HG03280 (cell line): ENCODE data around the gene CBY1.
A peak's percentile ranks its signal among the peaks of the same experiment; 100 is the strongest.

Experiments used
- ATAC-seq: cut with Tn5 transposase; IDR thresholded peaks from one replicate; pipeline ENCODE4 v1.9.1; 2021; ENCODE audit warnings: mild to moderate bottlenecking, moderate library complexity; ENCODE audit not compliant: unreplicated experiment

The CBY1 gene

DNA sequence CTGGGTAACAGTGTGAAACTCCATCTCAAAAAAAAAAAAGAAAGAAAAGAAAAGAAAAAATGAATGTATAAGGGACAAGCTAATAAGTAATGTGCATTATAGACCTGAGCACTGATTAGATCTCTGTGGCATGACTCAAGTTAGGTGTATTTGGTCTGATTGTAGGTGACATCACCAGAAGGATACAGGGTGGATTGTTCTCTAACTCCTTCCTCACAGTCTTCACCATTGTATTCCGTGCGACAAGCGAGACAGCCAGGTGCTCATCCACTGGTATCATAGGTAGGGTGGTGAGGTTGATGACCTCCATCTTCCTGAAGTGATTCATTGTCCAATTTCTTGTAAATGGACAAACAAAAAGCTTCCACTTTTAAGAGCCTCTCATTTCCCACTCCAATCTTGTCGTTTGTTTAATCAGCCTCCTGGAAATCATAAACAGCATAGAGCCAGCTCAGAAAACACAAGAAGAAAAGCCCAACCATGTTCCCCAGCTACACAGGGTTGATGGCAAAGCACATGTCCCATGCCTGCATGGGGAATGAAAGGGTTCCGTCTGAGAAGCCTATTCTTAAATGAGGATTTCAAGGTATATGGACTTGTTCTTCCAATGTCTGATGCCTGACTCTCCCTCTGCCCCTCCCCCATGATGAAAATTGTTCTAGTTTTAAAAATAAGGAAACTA lies 6.5 kb upstream of the CBY1 start:
- ATAC-seq = no peak

DNA sequence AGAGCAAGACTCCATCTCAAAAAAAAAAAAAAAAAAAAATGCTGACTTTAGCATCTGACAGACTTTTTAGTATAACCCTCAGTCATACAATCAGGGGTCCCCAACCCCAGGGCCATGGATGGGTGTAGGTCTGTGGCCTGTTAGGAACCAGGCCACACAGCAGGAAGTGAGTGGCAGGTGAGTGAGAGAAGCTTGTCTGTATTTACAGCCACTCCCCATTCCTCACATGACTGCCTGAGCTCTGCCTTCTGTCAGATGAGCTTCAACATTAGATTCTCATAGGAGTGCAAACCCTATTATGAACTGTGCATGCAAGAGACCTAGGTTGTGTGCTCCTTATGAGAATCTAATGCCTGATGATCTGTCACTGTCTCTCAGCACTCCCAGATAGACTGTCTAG lies 3.6 kb upstream of the CBY1 start:
- no peak for ATAC-seq

DNA sequence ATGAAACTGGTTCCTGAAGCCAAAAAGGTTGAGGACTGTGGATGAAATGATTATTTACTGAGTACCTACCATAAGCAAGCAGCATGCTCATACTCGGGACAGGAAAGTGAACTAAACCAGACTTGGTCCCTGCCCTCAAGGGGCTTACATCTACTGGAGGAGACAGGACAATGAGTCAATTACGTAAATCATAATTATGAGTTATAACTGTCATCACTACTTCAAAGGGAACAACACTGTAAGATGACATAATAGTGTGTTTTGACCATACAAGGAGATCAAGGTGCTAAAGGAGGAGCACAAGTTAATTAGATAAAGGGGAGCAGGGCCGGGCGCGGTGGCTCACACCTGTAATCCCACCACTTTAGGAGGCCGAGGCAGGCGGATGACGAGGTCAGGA lies 2.7 kb upstream of the CBY1 start:
- no peak for ATAC-seq

DNA sequence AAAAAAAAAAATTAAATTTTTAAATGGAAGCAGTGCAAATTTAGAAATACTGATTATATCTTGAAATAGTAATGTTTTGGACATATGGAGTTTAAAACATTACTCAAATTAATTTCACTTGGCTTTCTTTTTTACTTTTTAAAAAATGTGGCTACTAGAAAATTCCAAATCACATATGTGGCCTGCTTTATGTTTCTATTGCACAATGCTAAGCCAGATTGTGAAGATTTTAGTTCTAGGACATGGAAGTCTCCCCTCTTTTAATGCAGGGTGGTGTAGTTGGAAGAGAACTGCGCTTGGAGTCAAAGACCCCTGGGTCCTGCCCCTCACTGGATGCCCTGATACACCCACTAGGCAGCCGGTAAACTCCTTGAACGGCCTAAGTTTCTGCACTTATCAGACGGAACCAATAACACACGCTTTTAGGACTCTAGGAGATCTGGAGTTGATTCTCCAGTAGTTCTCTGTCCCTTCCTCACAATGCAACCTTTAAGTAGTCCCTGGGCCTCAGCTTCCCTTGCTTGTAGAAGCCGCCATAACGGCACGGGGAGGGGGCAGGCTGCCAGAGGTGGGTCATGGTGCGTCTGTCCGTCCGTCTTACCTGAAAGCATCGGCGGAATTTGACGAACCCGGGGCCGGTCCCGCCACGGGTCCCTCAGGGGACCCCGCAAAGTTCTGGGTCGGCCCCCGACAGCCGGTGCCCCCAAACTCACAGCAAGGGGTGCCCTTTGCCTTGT lies 751 bp upstream of the CBY1 start:
- ATAC-seq = no peak

DNA sequence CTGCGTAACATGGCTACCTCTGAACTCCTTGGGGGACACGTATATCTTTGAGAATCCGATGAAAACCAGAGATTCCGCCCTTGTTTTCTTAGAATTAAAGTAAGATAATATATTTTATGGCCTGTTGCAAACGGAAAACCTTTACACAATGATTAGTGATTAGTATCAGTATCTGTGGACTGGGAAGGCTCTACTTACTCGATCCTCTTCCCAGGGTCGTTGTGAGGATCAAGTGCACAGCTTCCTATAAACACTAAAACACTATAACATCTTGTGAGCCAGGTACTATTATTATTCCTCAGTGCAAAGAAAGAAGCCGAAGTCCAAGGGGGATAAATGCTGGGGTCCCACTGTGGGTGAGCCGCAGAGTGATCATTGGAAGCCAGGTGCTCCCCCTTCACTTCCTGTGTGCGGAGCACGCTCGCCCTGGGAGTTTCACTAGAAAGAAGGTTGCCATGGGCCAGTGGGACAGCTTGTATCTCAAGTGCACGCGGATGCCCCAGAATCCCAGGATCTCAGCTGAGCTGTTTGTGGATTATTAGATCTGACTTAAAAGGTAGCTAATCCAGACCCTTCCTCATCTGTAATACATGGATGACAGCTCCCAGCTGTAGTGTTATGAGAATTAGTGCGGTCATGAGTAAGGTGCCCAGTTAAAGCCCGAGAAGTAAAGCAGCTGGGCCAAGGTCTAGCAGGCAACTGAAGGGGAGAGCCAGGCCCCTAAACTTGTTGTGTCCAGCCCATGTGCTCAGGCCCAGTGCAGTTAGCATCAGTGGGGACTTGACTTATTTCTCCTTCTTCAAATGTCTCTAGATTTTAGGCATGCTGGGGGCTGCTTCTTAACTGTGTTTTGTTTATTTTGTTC lies 839 bp downstream of the CBY1 start:
- ATAC-seq = no peak

DNA sequence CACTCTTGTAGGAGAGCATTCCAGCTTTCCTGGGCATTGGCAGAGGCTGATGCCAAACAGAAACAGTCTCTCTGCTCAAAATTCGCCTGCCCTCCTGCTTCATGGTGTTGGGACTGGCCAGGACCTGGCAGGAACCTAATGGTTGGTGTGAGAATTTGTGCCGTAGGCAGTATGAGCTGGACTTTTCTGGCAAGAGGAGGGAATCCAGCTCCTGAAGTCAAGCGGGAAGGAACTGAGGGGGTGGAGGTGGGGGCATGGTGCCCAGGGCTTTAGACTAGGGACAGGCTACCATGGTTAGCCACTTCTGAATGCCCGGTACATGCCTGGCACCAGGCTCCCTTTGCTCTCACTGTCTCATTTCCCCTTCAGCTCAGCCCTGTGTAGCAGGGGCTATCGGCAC lies 18.4 kb downstream of the CBY1 start:
- no peak for ATAC-seq

DNA sequence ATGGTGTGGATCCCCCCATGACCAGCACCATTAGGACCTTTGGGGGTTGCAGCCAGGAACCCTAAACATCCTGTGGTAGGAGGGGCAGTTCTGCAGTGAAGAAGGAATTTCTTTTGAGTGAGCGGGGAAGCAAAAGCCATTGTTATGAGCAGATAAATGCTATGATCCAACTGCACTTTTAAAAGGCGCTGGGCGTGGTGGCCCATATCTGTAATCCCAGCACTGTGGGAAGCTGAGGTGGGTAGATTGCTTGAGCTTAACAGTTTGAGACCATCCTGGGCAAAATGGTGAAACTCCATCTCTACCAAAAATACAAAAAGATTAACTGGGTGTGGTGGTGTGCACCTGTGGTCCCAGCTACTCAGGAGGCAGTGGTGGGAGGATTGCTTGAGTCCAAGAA lies 19.4 kb downstream of the CBY1 start:
- no peak for ATAC-seq

DNA sequence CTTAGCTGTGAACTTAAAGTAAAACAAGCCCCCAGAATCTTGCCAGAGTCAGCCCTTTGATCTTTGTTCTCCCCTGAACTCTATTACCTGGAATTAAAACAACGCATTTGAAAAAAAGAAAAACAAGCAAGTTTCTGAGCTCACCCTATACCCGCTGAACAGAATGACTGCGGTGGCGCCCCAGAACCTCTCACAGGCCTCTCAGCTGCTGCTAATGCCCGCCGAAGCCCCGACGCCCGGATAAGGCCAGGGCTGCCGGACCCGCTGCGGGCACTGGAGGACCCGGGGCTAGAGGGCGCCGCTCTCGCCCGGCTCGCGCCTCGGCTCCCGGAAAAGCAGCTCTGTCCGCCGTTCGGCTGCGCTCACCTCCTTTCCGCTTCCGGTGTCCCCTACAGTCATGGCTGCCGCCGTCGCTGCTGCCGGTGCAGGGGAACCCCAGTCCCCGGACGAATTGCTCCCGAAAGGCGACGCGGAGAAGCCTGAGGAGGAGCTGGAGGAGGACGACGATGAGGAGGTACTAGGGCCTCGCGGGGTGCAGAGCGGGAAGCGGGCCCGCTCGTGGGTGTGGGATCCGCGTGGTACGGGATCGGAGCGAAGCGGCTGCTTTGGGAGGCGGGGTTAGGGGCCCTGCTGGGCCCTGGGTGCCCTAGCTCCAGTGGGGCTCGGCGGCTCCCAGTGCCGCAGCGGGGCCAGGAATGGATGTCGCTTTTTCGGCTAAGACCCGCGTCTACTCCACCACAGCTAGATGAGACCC lies 25.3 kb downstream of the CBY1 start, which contains the start of gene TOMM22:
Gene TOMM22 (plus strand): TSS at position 376 of the 754 bp plus-strand sequence. CDS start 22 bp downstream, at position 398.
- ATAC-seq = peak; percentile 97

DNA sequence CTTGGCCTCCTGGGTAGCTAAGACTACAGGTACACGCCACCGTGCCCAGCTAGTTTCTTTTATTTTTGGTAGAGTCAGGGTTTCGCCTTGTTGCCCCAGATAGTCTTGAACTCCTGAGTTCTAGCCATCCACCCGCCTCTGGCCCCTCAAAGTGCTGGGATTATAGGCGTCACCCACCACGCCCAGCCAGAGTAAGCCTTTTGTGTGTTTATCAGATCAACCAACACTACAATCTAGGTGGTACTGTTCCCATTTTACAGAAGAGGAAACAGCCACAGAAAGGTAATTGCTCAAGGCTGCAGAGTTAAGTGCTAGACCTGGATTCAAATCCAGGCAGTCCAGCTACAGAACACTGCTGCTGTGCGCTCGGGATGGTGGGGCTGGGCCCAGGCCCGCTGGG lies 28.5 kb downstream of the CBY1 start:
- no peak for ATAC-seq

DNA sequence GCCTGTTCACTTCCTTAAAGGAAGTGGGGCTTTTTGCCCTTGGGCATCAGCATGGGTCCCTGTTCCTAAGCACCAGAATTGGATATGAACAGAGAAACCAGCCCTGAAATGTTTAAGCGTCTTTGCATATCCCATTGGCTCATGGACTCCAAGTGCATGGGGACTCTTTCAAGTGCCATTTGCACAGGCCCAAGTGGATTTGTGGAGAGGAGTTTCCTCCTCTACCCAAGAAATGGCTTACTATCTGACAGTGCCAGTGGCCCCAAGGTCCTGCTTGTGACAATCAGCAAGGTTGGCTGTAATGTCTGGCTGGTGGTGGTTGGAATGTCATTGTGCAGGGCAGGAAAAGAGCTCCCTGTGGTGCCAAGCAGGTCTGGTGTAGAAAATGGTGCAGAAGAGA lies 29.3 kb downstream of the CBY1 start:
- ATAC-seq = no peak

DNA sequence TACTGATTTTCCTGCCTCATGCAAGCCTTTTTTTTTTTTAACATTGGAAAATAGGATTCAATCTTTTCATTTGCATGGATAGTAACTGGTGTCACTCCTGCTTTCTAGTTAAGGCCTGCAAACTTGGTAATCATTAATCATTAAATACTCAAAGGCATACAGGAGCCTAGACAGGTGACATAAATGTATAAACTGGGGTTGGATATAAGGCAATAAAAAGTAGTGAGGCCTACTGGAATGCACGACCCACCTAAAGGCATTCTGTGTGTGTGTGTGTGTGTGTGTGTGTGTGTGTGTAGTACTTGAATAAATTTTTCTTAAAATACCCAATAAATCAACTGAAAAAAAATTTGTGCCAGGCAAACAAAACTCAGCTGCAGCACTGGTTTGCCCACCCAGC lies 33.2 kb downstream of the CBY1 start:
- no peak for ATAC-seq

DNA sequence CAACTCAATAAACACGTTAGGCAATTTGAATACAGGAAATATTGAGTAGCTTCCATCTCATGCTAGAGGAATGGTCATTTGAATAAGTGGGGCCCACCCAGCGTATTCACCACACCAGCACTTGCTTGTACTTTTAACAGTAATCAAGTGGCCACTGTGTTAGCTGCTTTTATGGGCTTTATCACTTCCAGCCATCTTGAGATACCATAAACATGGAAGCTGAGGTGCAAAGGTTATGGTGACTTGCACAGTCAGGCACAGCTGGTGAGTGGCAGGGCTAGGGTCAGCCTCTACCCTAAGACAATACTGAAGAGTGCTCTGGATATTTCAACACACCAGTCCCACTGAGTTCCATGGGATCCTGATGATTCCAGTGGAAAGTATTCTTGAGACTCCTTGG lies 37.6 kb downstream of the CBY1 start:
- ATAC-seq = no peak

DNA sequence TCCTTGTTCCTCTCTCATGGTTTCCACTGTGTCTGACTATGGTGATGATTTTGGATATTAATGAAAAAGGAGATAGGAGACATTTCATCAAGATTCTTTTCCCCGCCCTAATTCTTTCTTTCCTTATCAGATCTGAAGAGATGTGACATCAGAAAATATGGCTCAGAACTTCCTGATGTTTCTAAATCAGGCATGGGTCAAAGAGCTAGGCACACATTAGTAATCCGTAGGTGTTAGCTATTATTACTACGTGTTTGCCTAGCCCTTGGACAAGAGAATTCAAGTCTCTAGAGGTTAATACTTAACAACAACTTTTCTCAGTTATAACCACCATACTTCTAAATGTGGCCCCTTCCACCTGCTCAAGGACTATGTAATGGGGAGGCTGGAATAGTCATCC lies 38.5 kb downstream of the CBY1 start:
- no peak for ATAC-seq

DNA sequence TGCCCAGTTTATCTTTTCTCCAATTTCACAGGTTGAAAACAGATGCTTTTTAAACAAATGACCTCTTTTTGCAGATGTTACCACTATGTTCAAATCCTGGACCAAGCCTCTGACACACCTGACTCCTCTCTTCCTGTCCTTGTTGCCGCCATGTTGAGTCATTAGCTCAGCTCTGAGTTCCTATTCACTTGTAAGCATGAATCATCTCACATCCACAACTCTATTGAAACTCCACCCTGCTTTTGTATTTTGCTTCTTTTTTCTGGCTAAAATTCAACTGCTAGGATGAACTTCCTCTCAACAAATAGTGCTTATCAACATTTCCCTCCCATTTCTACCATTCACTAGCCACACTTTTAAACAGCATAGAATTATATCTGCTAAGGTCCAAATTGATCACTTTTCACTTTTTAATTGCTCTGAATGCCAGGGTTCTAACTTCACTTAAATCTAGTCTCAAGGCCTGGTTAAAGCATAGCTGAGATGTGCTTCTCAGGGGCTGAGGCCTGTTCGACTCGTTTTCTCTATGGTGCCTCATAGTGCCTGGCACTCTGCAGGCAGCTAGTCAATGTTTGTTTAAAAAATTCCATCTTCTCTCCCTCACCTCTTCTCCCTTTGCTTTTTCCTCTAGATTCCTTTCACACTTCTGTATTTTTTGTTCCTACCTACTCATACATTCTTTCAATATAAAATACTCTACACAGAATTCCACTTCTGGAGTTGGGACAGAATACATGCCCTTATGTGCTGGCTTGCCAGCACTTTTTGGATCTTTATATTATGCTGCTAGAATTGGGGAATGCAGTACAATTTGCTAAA lies 40.4 kb downstream of the CBY1 start:
- no peak for ATAC-seq

DNA sequence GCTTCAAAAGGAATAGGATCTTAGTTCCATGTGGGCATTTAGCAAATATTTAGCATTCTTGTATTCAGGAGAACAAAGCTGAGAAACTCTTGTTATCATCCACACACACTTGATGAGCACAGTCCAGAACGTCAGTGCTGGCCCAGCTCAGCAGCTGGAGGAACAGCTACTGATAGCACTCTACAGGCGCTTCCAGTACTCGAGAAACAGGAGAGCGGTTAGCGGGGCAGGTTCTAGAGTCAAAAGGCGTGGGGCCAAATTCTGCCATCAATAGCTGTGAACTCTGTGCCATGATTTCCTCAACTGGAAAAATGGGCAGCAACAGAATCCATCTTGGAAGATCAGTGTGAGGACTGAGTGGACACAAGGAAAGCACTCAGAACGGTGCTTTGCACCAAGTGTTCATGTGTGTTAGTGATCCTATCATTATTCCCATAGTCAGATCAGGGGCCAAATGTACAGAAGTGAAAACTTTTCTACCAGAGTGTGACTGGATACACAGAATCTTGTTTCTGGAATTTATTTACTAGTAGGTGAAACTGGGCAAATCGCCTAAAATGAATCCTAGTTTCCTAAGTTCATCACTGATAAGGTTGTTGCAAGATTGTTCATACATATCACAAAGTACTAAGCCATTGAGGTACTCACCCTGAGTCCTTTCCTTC lies 41.1 kb downstream of the CBY1 start:
- no peak for ATAC-seq

DNA sequence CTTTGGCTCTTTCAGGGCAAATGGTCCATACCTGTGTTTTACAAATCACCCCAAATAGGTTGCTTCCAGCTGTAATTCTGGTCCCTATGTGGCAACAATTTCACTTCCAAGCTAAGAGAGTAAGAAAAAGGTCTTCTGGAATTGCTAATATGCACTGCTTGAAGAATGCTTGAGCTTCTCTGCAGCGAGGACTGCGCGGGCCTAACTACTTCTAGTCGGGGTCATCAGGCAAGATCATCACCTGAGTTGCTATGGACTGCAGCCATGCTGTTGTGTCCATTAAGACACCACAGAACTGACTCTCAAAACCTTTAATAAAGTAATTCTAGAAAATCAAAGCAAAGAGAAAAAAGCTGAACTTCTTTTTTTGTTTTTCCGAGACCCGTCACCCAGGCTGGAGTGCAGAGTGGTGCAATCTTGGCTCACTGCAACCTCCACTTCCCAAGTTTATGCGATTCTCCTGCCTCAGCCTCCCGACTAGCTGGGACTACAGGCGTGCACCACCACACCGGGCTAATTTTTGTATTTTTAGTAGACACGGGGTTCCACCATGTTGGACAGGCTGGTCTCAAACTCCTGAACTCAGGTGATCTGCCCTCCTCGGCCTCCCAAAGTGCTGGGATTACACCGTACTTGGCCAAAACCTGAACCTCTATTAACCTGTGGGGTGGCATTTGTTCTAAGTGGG lies 42.1 kb downstream of the CBY1 start:
- ATAC-seq = no peak

DNA sequence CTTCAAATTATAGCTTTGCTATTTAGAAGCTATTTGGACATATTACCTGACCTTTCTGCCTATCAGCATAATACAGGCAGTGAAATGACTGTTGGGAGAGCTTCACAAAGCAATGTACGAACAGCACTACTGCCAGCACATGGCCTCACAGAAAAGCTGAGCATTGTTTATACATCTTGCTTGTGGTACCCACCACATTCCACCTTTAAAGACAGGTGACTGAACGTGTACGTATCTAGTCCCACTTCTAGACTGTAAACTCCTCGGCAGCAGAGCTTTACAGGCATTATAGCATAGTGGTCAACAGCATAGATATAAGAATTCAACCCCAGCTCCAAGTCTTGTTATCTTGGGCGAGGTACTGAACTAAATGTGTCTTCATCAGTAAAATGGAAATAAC lies 42.7 kb downstream of the CBY1 start:
- ATAC-seq = no peak

DNA sequence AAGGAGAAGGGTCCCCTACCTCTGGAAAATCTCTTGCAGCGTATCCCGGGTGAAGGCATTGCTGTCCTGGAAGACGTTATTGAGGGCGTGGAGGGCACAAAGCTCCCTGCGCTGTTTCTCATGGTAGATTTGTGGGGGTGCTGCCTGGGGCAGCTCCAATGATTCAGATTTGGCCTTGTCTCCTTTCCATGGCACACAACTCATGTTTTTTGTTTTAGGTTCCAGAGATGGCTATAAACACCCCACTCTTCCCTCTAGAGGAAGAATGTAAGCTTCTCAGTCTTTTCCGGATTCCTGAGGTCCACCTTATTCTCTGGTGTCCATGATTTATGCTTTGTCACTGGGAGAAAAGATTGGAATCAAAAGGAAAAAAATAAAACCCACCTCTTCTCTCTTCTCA lies 43.3 kb downstream of the CBY1 start:
- ATAC-seq = no peak

DNA sequence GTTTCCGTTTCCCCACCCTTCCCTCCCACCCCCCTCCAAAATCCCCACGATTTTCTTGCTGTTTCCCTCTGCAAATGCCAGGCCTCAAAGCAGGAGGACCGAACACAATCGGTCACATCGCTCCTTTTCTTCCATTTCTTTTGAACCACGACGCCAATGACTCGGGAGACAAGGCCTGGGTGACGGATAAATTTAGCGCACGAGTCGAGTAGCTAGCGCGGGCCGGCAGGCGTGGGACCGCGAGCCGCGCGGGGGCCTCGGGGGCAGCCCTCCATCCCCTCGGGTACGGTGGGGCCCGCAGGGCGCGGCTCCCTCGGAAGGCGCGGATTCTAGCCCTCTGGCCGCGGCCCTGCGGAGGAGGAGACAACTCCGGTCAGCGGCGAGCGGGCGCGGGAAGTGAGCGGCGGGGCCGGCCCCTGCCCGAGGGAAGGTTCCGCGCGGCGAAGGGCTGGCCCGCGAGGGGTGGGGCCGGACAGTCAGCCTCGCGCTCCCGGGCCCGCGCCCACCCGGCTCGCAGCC lies 43.9 kb downstream of the CBY1 start:
- ATAC-seq = no peak
